SK-MEL-5 (cell line): Measurements from ENCODE around the gene VPS13D. TPM values are rescaled to one million over a fixed set of nuclear protein-coding genes. Genes with fewer than 3 reads are reported as not detected.
A peak's percentile ranks its signal among the peaks of the same experiment; 100 is the strongest.

Experiments
- DNase-seq: peaks from one replicate; pipeline ENCODE4 v3.0.0-alpha.2; 2016; ENCODE audit warnings: low read depth, low spot score
- in situ Hi-C: cut with HindIII; loops from 2 replicates; pipeline ENCODE4 v1.10.0; 2016; ENCODE audit warnings: low sequenced_read_pairs, high pct_unique_total_duplicates, low pct_unique_long_range_greater_than_20kb
- polyA plus RNA-seq, 2 experiments: library from polyadenylated mRNA; depleted of rRNA; stranded (reverse); fragments of >200 nt; gene quantifications; 2 replicates each; pipeline ENCODE4 v1.2.3, GENCODE V29; 2015
- total RNA-seq: library from RNA; depleted of rRNA; stranded (reverse); fragments of >200 nt; shearing (Covaris generic); gene quantifications from 2 replicates; pipeline ENCODE4 v1.2.3, GENCODE V29; 2014; rRNA removed

VPS13D gene, protein sequence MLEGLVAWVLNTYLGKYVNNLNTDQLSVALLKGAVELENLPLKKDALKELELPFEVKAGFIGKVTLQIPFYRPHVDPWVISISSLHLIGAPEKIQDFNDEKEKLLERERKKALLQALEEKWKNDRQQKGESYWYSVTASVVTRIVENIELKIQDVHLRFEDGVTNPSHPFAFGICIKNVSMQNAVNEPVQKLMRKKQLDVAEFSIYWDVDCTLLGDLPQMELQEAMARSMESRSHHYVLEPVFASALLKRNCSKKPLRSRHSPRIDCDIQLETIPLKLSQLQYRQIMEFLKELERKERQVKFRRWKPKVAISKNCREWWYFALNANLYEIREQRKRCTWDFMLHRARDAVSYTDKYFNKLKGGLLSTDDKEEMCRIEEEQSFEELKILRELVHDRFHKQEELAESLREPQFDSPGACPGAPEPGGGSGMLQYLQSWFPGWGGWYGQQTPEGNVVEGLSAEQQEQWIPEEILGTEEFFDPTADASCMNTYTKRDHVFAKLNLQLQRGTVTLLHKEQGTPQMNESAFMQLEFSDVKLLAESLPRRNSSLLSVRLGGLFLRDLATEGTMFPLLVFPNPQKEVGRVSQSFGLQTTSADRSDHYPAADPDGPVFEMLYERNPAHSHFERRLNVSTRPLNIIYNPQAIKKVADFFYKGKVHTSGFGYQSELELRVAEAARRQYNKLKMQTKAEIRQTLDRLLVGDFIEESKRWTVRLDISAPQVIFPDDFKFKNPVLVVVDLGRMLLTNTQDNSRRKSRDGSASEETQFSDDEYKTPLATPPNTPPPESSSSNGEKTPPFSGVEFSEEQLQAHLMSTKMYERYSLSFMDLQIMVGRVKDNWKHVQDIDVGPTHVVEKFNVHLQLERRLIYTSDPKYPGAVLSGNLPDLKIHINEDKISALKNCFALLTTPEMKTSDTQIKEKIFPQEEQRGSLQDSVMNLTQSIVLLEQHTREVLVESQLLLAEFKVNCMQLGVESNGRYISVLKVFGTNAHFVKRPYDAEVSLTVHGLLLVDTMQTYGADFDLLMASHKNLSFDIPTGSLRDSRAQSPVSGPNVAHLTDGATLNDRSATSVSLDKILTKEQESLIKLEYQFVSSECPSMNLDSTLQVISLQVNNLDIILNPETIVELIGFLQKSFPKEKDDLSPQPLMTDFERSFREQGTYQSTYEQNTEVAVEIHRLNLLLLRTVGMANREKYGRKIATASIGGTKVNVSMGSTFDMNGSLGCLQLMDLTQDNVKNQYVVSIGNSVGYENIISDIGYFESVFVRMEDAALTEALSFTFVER (N-terminal part only)
- total RNA-seq: 8.9 and 10.4 TPM in 2 replicates
- polyA plus RNA-seq (2015; cell fraction: cytosol; rRNA removed): 16.5 and 22.5 TPM in 2 replicates
- polyA plus RNA-seq (2015; cell fraction: nucleus; rRNA removed): 19.4 and 28.0 TPM in 2 replicates

- peak; percentile 72 for DNase-seq
- in situ Hi-C loops: no loop called here
These were observed at the start of gene VPS13D for GRCh38 chr1:12229835-12230548. Gene VPS13D (plus strand): TSS chr1:12230030. CDS start chr1:12234267, 4,237 bp downstream.

DNA sequence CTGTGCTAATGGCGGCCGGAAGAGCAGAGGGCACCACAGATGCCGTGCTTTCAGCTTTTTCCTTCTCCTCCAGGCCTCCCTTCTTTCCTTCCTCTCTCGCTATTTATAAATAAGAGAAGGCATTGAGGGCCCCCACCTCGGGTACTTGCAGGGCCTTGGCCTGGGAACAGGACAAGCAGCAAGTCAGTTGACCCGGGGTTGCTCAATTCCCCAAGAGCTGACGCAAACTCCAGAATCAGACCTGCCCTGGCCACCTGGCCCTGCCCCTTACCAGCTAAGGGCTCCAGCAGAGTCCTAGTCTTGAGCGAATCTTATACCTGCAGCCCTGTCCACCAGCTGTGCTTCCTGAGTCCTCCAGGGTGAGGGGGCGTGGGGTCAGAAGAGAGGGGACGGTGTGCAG lies 49.5 kb upstream of the VPS13D start:
- no peak for DNase-seq
- in situ Hi-C loops: no loop called here

GRCh38 chr1:12180903-12181302 lies 48.9 kb upstream of the VPS13D start:
- in situ Hi-C loops: no loop called here
- DNase-seq: no peak

GRCh38 chr1:12181568-12181967 lies 48.3 kb upstream of the VPS13D start:
- DNase-seq: no peak
- in situ Hi-C loops: no loop called here

GRCh38 chr1:12182410-12182984 lies 47.3 kb upstream of the VPS13D start:
- DNase-seq: no peak
- in situ Hi-C loops: no loop called here

GRCh38 chr1:12183095-12183794 lies 46.6 kb upstream of the VPS13D start:
- in situ Hi-C loops: no loop called here
- no peak for DNase-seq

- no peak for DNase-seq
- in situ Hi-C loops: no loop called here
These were observed 45.7 kb upstream of the VPS13D start for GRCh38 chr1:12184008-12184681.

- in situ Hi-C loops: no loop called here
- no peak for DNase-seq
These were observed 44.6 kb upstream of the VPS13D start for GRCh38 chr1:12185036-12185917.

GRCh38 chr1:12185918-12186678 lies 43.7 kb upstream of the VPS13D start:
- in situ Hi-C loops: no loop called here
- no peak for DNase-seq

GRCh38 chr1:12186679-12186985 lies 43.2 kb upstream of the VPS13D start:
- in situ Hi-C loops: no loop called here
- DNase-seq: no peak

GRCh38 chr1:12188115-12188514 lies 41.7 kb upstream of the VPS13D start:
- DNase-seq: peak; percentile 59
- in situ Hi-C loops: no loop called here

DNA sequence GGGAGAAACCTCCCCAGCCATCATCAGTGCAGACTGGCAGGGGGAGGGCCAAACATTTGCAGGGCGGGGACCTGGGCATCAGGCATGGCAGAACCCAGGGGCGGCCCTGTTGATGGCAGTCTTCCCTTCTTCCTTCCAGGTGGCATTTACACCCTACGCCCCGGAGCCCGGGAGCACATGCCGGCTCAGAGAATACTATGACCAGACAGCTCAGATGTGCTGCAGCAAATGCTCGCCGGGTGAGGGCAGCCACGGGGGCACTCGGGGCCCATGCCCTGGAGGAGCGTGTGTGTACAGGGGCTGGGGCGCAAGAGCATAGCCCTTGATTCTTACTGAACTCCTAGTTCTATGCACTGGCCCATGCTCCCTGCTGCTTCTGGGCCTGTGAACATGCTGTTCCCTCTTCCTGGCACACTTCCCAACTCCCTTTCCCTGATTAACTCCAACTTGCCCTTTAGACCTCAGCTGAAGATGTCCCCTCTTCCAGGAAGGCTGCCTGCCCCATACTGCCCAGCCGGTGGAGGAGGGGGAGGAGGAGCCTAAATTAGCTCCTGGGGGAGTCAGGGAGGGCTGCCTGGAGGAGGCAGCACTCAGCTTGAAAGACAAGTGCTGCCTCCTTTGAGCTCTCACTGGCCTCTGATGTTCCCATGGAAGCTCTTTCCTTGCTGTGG lies 41.0 kb upstream of the VPS13D start:
- no peak for DNase-seq
- in situ Hi-C loops: no loop called here

GRCh38 chr1:12189328-12189682 lies 40.5 kb upstream of the VPS13D start:
- DNase-seq: no peak
- in situ Hi-C loops: no loop called here
